Stimulated activated CD8-positive, alpha-beta memory T cell treated with anti-CD3 and anti-CD28 coated beads, Interleukin-4, amount 100 ng/mL, for 4 hours (primary cell): ENCODE data around the gene CDC37.
"Not testable (repeated sequence)": the region's sequence is repeated elsewhere in the genome, so short reads cannot be mapped to it uniquely, and the experiment has no call there.

Source experiments
- DNase-seq, 2 donors: peaks; one replicate each; pipeline ENCODE4 v3.0.0-alpha.2; 2020; ENCODE audit warnings: low read depth in 2 of 2, low spot score in 1 of 2

Gene CDC37

GRCh38 chr19:10395003-10395402 is 8.3 kb downstream of the CDC37 start:
- no peak for DNase-seq

DNA sequence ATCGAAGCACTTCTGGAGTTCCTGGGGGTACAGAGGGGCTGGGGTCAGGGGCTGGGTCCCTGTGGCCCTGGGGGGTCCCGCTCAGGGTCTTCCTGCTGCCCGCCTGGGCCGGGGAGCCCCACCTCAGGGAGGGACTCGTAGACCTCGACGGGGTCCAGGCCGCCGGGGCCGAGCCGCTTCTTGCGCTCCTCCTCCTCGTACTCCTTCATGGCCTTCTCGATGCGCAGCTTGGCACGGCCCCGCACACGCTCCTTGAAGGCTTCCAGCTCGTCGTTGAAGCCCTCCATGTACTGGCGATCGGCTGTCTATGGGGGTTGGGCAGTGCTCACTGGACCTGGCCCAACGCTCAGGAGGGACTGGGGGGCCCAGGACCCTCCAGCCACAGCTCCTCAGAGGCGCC is 10.2 kb downstream of the CDC37 start:
- DNase-seq: no peak

GRCh38 chr19:10392120-10392519 is 11.2 kb downstream of the CDC37 start:
- no peak for DNase-seq

DNA sequence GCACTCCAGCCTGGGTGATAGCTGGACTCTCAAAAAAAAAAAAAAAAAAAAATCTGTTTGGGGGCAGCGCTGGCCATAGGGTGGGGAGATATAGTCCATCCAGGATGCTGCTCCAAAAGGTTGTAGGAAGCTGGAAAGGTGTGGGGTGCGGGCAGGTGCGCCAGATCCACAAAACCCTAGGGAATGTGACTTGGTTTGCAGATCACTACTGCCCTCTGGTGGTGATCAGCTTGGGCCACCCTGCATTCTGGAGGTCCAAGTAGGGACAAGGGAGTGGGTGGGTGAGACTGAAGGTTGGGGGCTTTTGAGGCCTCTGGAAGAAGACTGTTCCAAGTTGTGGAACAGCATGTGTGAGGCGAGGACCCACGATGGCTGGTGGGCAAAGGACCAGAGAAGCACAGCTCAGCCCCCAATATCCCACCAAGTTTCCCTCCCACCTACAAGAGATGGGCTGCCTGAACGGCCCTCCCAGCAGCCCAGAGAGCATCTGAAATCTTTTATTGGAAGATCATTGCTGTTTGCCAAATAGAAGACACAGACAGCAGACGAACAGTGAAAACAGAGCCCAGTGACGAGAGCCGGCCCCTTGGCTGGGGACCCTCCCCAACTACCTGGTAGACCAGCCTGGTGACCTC is 12.6 kb downstream of the CDC37 start:
- DNase-seq: peak; percentile 34 to 40

- no peak for DNase-seq
These were observed 13.5 kb downstream of the CDC37 start for GRCh38 chr19:10389863-10390262.

- DNase-seq: peak; percentile 60 to 90
These were observed 14.4 kb downstream of the CDC37 start for GRCh38 chr19:10388957-10389356.

DNA sequence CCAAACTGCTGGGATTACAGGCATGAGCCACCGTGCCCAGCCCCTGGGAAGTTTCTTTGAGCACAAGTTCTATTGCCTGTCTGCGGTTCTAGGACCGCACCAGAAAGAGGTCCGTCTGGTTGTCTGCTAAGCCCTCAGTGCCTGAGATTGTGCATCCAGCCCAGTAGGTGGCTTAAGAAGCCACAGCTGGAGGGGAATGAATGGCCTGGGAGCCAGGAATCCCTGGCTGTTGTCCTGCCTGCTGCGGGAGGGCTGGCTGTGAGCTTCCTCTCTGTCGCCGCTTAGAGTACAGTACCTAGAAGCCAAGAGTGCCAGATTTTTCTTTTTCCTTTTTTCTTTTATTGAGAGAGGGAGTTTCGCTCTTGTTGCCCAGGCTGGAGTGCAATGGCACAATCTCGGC is 18.8 kb downstream of the CDC37 start:
- no peak for DNase-seq

DNA sequence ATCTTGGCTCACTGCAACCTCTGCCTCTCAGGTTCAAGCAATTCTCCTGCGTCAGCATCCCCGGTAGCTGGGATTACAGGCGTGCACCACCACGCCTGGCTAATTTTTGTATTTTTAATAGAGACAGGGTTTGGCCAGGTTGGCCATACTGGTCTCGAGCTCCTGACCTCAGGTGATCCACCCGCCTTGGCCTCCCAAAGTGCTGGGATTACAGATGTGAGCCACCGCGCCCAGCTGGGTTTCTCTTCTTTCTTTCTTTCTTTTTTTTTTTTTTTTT is 20.2 kb downstream of the CDC37 start:
- not testable (repeated sequence) for DNase-seq

DNA sequence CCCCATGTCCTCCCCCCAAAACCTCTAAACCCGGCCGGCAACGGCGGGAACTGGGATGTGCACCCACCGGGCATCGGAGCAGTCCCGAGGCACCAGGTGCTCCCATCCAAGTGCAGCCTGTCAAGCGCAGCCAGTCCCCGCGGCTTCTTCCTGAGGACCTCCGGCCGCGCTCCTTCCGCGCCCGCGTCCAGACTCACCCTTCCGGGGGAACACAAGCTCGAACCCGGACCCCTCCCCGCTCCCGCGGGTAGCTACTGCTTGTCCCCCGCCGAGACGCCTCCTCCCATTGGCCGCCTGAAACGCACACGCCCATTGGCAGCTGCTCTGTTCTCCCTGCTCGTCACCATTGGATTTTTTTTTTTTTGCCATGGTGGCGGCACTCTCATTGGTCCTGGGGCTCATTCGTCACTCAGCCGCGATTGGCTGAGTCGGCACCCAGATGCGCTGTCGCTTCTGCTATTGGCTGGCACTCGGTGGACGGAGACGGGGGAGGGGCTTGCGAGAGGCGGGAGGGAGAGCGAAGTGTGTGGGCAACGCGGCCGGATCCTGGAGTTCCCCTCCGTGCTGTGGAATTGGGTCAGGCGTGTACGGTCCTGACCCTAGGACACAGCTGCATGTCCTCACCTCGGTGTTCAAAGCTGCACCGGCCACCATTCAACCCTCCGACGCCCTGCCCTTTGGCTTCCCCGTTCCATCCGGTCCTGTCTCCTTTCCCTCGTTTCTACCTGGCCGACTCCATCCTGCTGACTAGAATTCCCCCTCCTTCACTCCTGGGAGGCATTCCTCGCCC is 22.8 kb downstream of the CDC37 start, which contains the start of gene TYK2:
Gene TYK2 (minus strand): TSS at position 260 of the 790 bp plus-strand sequence. CDS start 2,166 bp downstream, outside the sequence.
- peak; percentile 80 to 91 for DNase-seq

GRCh38 chr19:10379880-10380312 is 23.4 kb downstream of the CDC37 start:
- DNase-seq: no peak

- DNase-seq: no peak
These were observed 25.2 kb downstream of the CDC37 start for GRCh38 chr19:10378124-10378523.

- not testable (repeated sequence) for DNase-seq
These were observed 26.2 kb downstream of the CDC37 start for GRCh38 chr19:10377140-10377640.

- DNase-seq: no peak
These were observed 28.4 kb downstream of the CDC37 start for GRCh38 chr19:10374931-10375330.

DNA sequence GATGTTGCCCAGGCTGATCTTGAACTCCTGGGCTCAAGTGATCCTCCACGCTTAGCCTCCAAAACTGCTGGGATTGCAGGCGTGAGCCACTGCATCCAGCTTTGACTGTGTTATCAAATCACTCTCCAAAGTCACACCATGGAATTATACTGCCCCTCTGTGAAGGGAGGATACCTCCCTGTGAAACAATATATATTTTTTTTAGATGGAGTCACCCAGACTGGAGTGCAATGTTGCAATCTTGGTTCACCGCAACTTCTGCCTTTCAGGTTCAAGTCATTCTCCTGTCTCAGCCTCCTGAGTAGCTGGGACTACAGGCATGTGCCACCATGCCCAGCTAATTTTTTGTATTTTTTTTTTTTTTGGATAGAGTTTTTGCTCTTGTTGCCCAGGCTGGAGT is 30.7 kb downstream of the CDC37 start:
- DNase-seq: no peak

GRCh38 chr19:10368101-10368803 is 35.1 kb downstream of the CDC37 start:
- no peak for DNase-seq

- DNase-seq: not testable (repeated sequence)
These were observed 36.3 kb downstream of the CDC37 start for GRCh38 chr19:10366950-10367512.

DNA sequence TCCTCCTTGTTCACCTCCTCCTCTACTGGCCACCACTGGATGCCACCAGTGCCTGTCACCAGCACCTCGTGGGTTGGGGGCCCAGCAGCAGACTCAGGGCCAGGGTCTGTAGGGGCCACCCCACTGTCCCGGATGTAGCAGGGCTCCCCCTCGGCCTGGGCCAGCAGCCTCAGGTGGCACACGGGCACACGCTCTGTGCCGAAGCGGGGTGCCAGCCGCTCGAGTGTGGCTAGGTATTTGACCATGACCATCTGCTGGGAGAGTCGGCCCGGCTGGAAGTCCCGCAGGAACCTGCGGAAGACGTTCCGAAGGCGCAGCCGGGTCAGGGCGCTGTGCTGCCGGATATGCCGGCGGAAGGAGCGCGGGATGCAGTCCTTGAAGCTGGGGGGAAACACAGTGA is 37.8 kb downstream of the CDC37 start:
- no peak for DNase-seq

GRCh38 chr19:10364644-10365043 is 38.7 kb downstream of the CDC37 start:
- no peak for DNase-seq

GRCh38 chr19:10363789-10364281 is 39.5 kb downstream of the CDC37 start:
- no peak for DNase-seq

GRCh38 chr19:10362259-10362658 is 41.1 kb downstream of the CDC37 start:
- no peak for DNase-seq

- DNase-seq: no peak
These were observed 41.8 kb downstream of the CDC37 start for GRCh38 chr19:10361569-10362011.
